ENCODE results near the gene PDIK1L. TPM values are rescaled to one million over a fixed set of nuclear protein-coding genes. Genes with fewer than 3 reads are reported as not detected.
A peak's percentile ranks its signal among the peaks of the same experiment; 100 is the strongest.

Gene PDIK1L
- total and polyA plus RNA-seq, 2 of the 8 experiments (the other 6 are each of a cell fraction or from before 2014, with no cell fraction given) = 0.95 to 4.5 TPM

DNA sequence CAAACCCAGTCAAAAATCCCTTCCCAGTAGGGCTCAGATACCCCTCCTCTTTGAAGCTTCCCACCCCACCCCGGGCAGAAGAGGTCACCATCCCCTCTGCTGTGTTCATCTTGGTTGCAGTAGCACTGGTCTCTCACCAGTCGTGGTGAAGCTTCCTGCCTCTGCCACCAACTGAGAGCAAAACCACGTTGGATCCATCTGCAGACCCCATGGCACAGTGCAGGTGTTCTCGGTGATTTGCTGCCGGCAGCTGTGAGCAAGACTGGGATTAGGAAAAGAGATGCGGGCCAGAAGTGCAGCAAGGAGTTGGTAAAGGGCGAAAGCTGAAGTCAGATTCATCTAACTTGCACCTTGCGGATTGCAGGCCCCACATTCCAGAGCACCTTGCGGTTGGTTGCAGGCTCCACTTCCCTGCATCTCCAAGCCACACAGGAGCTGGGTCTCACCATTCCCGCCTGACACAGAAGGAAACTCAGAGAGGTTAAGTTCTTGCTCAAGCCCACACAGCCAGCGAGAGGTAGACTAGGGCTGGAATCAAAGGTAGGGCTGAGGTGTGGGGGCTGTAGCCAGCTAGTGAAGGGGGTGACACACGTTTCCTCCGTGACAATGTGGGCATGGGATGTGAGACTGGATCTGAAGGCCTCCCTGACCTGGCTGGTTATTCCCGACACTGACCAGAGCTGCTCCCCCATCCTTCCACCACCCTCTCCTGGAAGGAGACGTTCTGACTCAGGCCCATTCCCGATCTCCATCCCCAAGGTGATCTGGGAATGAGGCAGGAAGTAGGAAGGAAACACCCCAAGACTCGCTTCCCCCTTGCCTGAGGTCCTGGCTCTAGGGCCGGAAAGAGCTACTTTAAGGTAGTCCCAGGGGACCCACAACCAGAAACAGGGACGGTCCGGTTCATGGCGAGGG is 44.0 kb downstream of the PDIK1L start (continued):
- peak; percentile 67; the same call in 1 of the 2 replicates for TF ChIP-seq SUZ12 (IDR thresholded peaks at IDR 0.05; ENCODE audit: low read length)
